ENCODE measurements around the gene HNF1B. TPM values are rescaled to one million over a fixed set of nuclear protein-coding genes. Genes with fewer than 3 reads are reported as not detected.

HNF1B gene
- polyA plus RNA-seq, 1 experiment = not detected

DNA sequence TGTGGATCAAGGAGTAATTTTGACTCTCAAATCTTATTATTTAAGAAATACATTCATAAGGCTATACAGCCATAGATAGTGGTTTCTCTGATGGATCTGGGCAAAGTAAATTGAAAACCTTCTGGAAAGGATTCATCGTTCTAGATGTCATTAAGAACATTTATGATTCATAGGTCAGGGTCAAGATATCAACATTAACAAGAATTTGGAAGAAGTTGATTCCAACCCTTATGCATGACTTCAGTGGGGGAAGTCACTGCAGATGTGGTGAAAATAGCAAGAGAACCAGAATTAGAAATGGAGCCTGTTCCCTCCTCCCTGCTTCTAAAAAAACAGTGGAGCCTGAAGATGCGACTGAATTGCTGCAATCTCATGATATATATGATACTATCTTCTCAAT, 36.6 kb upstream of the HNF1B start:
- CTCF ChIA-PET = interaction anchor here (2.8 kb wide), 1 partner anchor 11 kb away, joined by 13 read pairs; no protein-coding TSS in a partner anchor
- Histone ChIP-seq H3K4me3 (ENCODE audit: low read depth, low read length) (no peak overlapping the region), H3K27me3 (ENCODE audit: control insufficient read depth, insufficient read depth, low read length) (no peaks in the 10 kb centered on the region), H3K27ac (ENCODE audit: low read depth, low read length) (no peak overlapping the region), H3K9me3 (ENCODE audit: control insufficient read depth, insufficient read depth, low read length) (no peaks in the 10 kb centered on the region)
- no peak for DNase-seq (ENCODE audit: low read depth, low spot score)
- TF ChIP-seq, protein P1, sequence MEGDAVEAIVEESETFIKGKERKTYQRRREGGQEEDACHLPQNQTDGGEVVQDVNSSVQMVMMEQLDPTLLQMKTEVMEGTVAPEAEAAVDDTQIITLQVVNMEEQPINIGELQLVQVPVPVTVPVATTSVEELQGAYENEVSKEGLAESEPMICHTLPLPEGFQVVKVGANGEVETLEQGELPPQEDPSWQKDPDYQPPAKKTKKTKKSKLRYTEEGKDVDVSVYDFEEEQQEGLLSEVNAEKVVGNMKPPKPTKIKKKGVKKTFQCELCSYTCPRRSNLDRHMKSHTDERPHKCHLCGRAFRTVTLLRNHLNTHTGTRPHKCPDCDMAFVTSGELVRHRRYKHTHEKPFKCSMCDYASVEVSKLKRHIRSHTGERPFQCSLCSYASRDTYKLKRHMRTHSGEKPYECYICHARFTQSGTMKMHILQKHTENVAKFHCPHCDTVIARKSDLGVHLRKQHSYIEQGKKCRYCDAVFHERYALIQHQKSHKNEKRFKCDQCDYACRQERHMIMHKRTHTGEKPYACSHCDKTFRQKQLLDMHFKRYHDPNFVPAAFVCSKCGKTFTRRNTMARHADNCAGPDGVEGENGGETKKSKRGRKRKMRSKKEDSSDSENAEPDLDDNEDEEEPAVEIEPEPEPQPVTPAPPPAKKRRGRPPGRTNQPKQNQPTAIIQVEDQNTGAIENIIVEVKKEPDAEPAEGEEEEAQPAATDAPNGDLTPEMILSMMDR (IDR thresholded peaks at IDR 0.05; ENCODE audit: low read depth, low read length) = no peak
- POLR2A ChIA-PET = no interaction called here

DNA sequence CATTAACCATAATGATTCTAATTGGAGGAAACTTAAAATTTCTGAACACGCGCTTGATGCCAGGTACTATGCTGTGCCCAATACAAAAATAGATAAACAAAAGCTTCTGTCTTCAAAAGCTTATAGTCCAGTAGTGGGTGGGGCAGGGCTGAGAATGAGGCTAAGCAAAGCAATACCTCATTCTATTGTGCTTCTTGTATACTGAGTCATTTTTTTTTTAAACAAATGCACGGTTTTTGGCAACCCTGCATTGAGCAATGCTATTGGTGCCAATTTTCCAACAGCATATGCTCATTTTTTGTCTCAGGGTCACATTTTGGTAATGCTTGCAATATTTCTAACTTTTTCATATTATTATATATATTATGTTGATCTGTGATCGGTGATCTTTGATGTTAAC, 34.7 kb upstream of the HNF1B start:
- POLR2A ChIA-PET = no interaction called here
- no peak overlapping the region for H3K4me3 ChIP-seq (ENCODE audit: low read depth, low read length)
- CTCF ChIA-PET = interaction anchor here (1.0 to 2.8 kb wide), 4 partner anchors 9 to 132 kb away, joined by 3 to 13 read pairs (median 4); no protein-coding TSS in a partner anchor
- no peaks in the 10 kb centered on the region for H3K27me3 ChIP-seq (ENCODE audit: control insufficient read depth, insufficient read depth, low read length)
- H3K9me3 ChIP-seq (ENCODE audit: control insufficient read depth, insufficient read depth, low read length) = no peaks in the 10 kb centered on the region
- H3K27ac ChIP-seq (ENCODE audit: low read depth, low read length) = no peak overlapping the region
- DNase-seq (ENCODE audit: low read depth, low spot score) = no peak
- TF ChIP-seq, protein P1 (IDR thresholded peaks at IDR 0.05; ENCODE audit: low read depth, low read length) = no peak

DNA sequence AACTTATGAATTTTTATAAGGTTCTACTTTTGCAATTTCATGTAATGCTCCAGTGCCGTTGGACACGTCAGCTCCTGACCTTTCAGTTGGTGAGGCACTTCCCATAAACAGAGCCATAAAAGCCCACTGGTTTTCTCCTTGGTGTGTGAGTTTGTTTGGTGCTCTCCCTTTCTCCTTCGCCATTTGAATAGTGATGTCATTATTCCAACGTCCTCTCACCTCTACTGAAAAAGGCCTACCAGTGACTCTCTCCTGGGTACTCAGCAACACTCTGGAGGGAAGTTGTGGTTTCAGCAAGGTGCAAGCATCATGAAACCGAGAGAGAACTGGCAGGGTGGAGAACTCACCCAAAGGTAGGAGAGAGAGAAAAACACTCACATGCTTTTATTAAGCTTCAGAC, 29.6 kb upstream of the HNF1B start:
- DNase-seq (ENCODE audit: low read depth, low spot score) = no peak
- Histone ChIP-seq H3K9me3 (ENCODE audit: control insufficient read depth, insufficient read depth, low read length) (no peaks in the 10 kb centered on the region), H3K4me3 (ENCODE audit: low read depth, low read length) (no peak overlapping the region), H3K27me3 (ENCODE audit: control insufficient read depth, insufficient read depth, low read length) (no peaks in the 10 kb centered on the region), H3K27ac (ENCODE audit: low read depth, low read length) (no peak overlapping the region)
- ChIA-PET POLR2A (no interaction called here), CTCF (interaction anchor here (1.1 kb wide), 1 partner anchor 41 kb away, joined by 4 read pairs; no protein-coding TSS in a partner anchor)
- TF ChIP-seq, protein P1 (IDR thresholded peaks at IDR 0.05; ENCODE audit: low read depth, low read length) = no peak

DNA sequence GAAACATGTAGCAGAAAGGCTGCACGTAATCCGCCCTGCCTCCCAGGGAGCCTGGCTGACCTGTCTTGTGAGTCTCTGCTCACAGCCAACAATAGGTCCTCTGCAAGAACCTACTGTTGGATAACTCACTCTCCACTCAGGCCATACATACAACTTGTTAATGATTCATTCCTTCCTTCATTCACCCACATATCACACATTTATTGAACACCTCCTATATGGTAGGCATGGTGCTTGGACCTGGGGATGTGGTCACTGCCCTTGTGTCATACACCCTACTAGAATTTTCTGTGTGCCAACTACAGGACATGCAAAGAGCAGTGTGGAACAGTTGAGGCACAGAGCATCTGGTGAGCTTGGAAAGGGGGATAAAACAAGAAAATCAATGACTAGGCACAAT, 28.1 kb upstream of the HNF1B start:
- H3K27ac ChIP-seq (ENCODE audit: low read depth, low read length) = no peak overlapping the region
- TF ChIP-seq, protein P1 (IDR thresholded peaks at IDR 0.05; ENCODE audit: low read depth, low read length) = no peak
- H3K4me3 ChIP-seq (ENCODE audit: low read depth, low read length) = no peak overlapping the region
- no peaks in the 10 kb centered on the region; the same call in none of the 2 replicates for H3K9me3 ChIP-seq (ENCODE audit: control insufficient read depth, insufficient read depth, low read length)
- ChIA-PET POLR2A (no interaction called here), CTCF (interaction anchor here (4.0 kb wide), 1 partner anchor 123 kb away, joined by 58 read pairs; no protein-coding TSS in a partner anchor)
- DNase-seq (ENCODE audit: low read depth, low spot score) = no peak
- H3K27me3 ChIP-seq (ENCODE audit: control insufficient read depth, insufficient read depth, low read length) = no peaks in the 10 kb centered on the region

DNA sequence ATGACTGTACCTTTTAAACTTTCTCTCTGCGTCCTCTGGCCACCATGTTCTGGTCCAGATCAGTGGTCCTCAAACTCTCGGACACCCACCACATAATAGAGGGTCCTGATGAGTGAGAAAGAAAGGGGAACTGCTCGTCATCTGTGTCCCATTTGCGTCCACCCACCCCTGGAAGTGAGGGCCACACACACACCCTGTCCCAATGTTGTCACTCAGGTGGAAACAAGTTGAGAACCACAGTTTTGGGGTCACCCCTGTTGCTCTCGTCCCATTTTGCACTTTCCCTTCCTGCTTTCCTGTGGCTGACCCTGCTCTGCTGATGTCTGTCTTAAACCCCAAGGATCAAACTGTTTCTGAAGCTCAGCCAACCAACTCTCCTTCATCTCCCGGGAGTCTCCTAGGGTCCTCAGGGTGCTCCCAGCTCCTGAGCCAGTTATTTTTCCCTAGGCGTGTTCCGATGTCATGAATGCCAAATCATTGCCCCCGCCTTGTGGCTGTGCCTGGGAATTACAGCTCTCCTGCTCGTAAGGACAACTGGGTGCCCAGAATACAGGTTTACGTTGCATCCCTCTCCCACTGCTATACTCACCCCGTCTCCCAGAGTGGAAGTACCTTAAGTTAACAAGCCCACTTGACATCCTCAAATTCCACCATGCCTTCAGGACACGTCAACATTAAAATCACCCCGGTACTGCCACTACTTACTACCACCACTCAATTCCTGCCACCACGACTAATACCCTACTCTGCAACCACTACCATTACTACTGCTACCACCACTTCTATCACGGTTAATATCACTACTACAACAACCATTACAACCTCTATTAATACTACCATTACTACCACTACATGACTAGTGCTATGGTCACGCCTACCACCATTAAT, 26.0 kb upstream of the HNF1B start:
- ChIA-PET POLR2A (interaction anchor here (0.8 kb wide), 1 partner anchor 162 kb away, joined by 5 read pairs; the partner anchor contains the start of gene SYNRG), CTCF (interaction anchor here (0.7 to 4.0 kb wide), 35 partner anchors 10 to 1168 kb away, joined by 3 to 58 read pairs (median 5); partner anchors contain the start of genes DDX52 and SYNRG)
- no peak for DNase-seq (ENCODE audit: low read depth, low spot score)
- no peak overlapping the region for H3K27ac ChIP-seq (ENCODE audit: low read depth, low read length)
- TF ChIP-seq, protein P1 (IDR thresholded peaks at IDR 0.05; ENCODE audit: low read depth, low read length) = peak; percentile 87
- no peak overlapping the region for H3K4me3 ChIP-seq (ENCODE audit: low read depth, low read length)
- no peaks in the 10 kb centered on the region; the same call in none of the 2 replicates for H3K9me3 ChIP-seq (ENCODE audit: control insufficient read depth, insufficient read depth, low read length)
- H3K27me3 ChIP-seq (ENCODE audit: control insufficient read depth, insufficient read depth, low read length) = peaks cover 4% of the 10 kb centered on the region

Data from AG04450 (cell line).